Stimulated activated CD8-positive, alpha-beta memory T cell treated with anti-CD3 and anti-CD28 coated beads, Interleukin-7, amount 100 ng/mL, for 48 hours (primary cell): ENCODE data around the gene OR3A2.
"Not testable (repeated sequence)": the region's sequence is repeated elsewhere in the genome, so short reads cannot be mapped to it uniquely, and the experiment has no call there.

Source experiments
- DNase-seq, 2 donors: peaks; one replicate each; pipeline ENCODE4 v3.0.0-alpha.2; 2020; ENCODE audit warnings: low read depth in 1 of 2; ENCODE audit errors: extremely low read depth in 1 of 2

The OR3A2 gene

GRCh38 chr17:3295632-3296031, 90.5 kb downstream of the OR3A2 start:
- no peak for DNase-seq

- DNase-seq: not testable (repeated sequence)
Observed at GRCh38 chr17:3293548-3293947, 92.6 kb downstream of the OR3A2 start.

GRCh38 chr17:3282901-3283300, 103.2 kb downstream of the OR3A2 start:
- no peak for DNase-seq

- DNase-seq: no peak
Observed at GRCh38 chr17:3276126-3276525, 110.0 kb downstream of the OR3A2 start.

- DNase-seq: no peak
Observed at GRCh38 chr17:3271072-3271848, 114.8 kb downstream of the OR3A2 start.

- no peak for DNase-seq
Observed at GRCh38 chr17:3260600-3260999, 125.5 kb downstream of the OR3A2 start.

- DNase-seq: no peak
Observed at GRCh38 chr17:3260163-3260562, 125.9 kb downstream of the OR3A2 start.

- DNase-seq: no peak
Observed at GRCh38 chr17:3256575-3256974, 129.5 kb downstream of the OR3A2 start.

- not testable (repeated sequence) for DNase-seq
Observed at GRCh38 chr17:3249013-3249412, 137.1 kb downstream of the OR3A2 start.

- not testable (repeated sequence) for DNase-seq
Observed at GRCh38 chr17:3244841-3245240, 141.3 kb downstream of the OR3A2 start.

- DNase-seq: not testable (repeated sequence)
Observed at GRCh38 chr17:3241044-3241443, 145.1 kb downstream of the OR3A2 start.

GRCh38 chr17:3238685-3239084, 147.4 kb downstream of the OR3A2 start:
- DNase-seq: not testable (repeated sequence)

GRCh38 chr17:3232300-3232699, 153.8 kb downstream of the OR3A2 start:
- not testable (repeated sequence) for DNase-seq
